HEK293T (cell line): Measurements from ENCODE around the gene CARD11.

ENCODE experiments used
- BHLHE40 ChIP-seq: fragments of 450-650 bp; IDR thresholded peaks from 2 replicates; pipeline ENCODE4 v1.6.1; 2016; ENCODE audit warnings: mild to moderate bottlenecking, moderate library complexity, borderline replicate concordance
- FOXA1 ChIP-seq: fragments of 450-650 bp; IDR thresholded peaks from 2 replicates; pipeline ENCODE4 v1.6.1; 2016; ENCODE audit warnings: mild to moderate bottlenecking
- FOXM1 ChIP-seq: fragments of 450-650 bp; IDR thresholded peaks from 2 replicates; pipeline ENCODE4 v1.6.1; 2017; ENCODE audit warnings: mild to moderate bottlenecking, borderline replicate concordance
- SUZ12 ChIP-seq: fragments of 450-650 bp; IDR thresholded peaks from 2 replicates; pipeline ENCODE4 v1.6.1; 2016; ENCODE audit warnings: mild to moderate bottlenecking
- TARDBP ChIP-seq: fragments of 450-650 bp; IDR thresholded peaks from 2 replicates; pipeline ENCODE4 v1.6.1; 2016

DNA sequence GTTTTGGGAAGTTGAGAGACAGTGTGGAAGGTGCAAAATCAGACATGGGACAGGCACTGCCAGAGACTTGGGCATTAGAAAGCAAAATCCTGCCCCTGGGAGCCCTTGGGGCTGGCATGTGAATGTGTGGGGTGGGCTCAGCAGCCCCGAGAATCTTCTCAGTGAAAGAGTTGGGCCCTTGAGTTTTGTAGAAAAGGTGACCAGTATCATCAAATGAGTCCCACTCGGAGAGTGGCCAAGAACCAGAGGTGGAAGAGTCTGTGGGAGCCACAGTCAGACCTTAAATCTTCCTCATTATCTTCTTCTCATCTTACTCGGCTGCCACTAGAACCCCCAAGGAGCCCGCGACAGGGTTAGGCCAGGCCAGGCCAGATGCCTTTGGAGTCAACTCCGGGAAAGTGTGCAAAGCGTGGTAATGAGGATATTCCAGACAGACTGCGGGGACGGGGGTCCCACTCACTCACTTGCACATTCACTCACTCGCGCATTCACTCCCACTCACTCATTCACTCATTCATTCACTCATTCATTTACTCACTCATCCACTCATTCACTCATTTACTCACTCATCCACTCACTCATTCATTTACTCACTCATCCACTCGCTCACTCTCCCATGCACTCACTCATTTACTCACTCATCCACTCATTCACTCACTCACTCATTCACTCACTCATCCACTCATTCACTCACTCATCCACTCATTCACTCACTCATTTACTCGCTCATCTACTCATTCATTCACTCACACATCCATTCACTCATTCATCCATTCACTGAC lies 74.9 kb downstream of the CARD11 start:
- no peak for TF ChIP-seq FOXA1
- no peak for TF ChIP-seq FOXM1
- TF ChIP-seq TARDBP: no peak
- no peak for TF ChIP-seq SUZ12
- no peak for TF ChIP-seq BHLHE40
